Upper lobe of left lung (tissue), 6 donors: Measurements from ENCODE around the gene RAB42. TPM values are rescaled to one million over a fixed set of nuclear protein-coding genes. Genes with fewer than 3 reads are reported as not detected.

Experiments used
- ATAC-seq, 2 donors: fragments of 200-7000 bp; cut with Tn5 transposase; one replicate each; pipeline ENCODE4 v1.9.1; 2022; ENCODE audit warnings: mild to moderate bottlenecking in 2 of 2, moderate library complexity in 2 of 2; ENCODE audit not compliant: low FRiP score in 2 of 2
- DNase-seq, 2 donors: peaks; one replicate each; pipeline ENCODE4 v3.0.0-alpha.2; 2019 to 2020
- H3K27ac ChIP-seq, 4 donors: fragments of 200-600 bp; sonication (generic); one replicate each; pipeline ENCODE4 v1.5.1; 2016 to 2019
- H3K27me3 ChIP-seq, 4 donors: fragments of 200-600 bp; sonication (generic); one replicate each; pipeline ENCODE4 v1.5.1; 2017 to 2019
- H3K36me3 ChIP-seq, 4 donors: fragments of 200-600 bp; sonication (generic); one replicate each; pipeline ENCODE4 v1.5.1; 2016 to 2019
- H3K4me1 ChIP-seq, 4 donors: fragments of 200-600 bp; sonication (generic); one replicate each; pipeline ENCODE4 v1.5.1; 2018 to 2019
- H3K4me3 ChIP-seq, 4 donors: fragments of 200-600 bp; sonication (generic); one replicate each; pipeline ENCODE4 v1.5.1; 2017 to 2019; ENCODE audit warnings: mild to moderate bottlenecking in 2 of 4, moderate library complexity in 1 of 4
- H3K9me3 ChIP-seq, 4 donors: fragments of 200-600 bp; sonication (generic); one replicate each; pipeline ENCODE4 v1.5.1; 2018 to 2019
- CTCF ChIP-seq, 6 experiments: fragments of 450-650 bp in 4 of 6; fragments of 200-600 bp in 2 of 6; sonication (generic) in 2 of 6; IDR thresholded peaks; one replicate each; pipeline ENCODE4 v1.5.1; 2016 to 2019; ENCODE audit warnings: antibody characterized with exemption in 6 of 6
- EP300 ChIP-seq, 4 donors: sonication (generic); formaldehyde crosslinking; IDR thresholded peaks; one replicate each; pipeline ENCODE4 v1.5.1; 2017; ENCODE audit warnings: antibody characterized with exemption in 4 of 4, control low read depth in 2 of 4
- POLR2A ChIP-seq, 4 donors: fragments of 450-650 bp; IDR thresholded peaks; one replicate each; pipeline ENCODE4 v1.5.1; 2016 to 2017; ENCODE audit warnings: antibody characterized with exemption in 4 of 4, mild to moderate bottlenecking in 2 of 4
- POLR2AphosphoS5 ChIP-seq, 2 donors: sonication (generic); formaldehyde crosslinking; IDR thresholded peaks; one replicate each; pipeline ENCODE4 v1.5.1; 2017; ENCODE audit warnings: antibody characterized with exemption in 2 of 2
- WGBS, 2 donors: methylation state at CpG; one replicate each; pipeline ENCODE4 v1.1.5; 2017 to 2018; 5-methylcytosine and 5-hydroxymethylcytosine counted together
- total RNA-seq, 6 donors: library from RNA; depleted of rRNA in 4 of 6; stranded (reverse); fragments of >200 nt in 4 of 6; gene quantifications; one replicate each; pipeline versions ENCODE4 v1.1.0 to v1.2.1, GENCODE V29; 2016 to 2021
- donor health status: DM: no; HTN: no; CAD: no; lungs with moderate emphysema.
- donor health status: DM: no; HTN: yes; CAD: no; lungs with severe emphysema.

The RAB42 gene
- total RNA-seq, 6 donors from 2014 or later, result 3.9 to 13.7 (median 9.8) TPM

GRCh38 chr1:28578696-28579218, 13.3 kb upstream of the RAB42 start:
- no peaks in the 10 kb centered on the region for H3K9me3 ChIP-seq
- WGBS, 2 donors, result 76 to 83% methylated on average over 6 of the region's 6 CpGs
- DNase-seq (no peak), ATAC-seq (no peak)
- peaks cover 27 to 60% (median 45%) of the 10 kb centered on the region in 4 donors for H3K36me3 ChIP-seq
- peaks cover 19 to 32% (median 24%) of the 10 kb centered on the region in 4 donors for H3K4me1 ChIP-seq
- no peaks in the 10 kb centered on the region for H3K27me3 ChIP-seq
- H3K27ac ChIP-seq, result no peak overlapping the region
- TF ChIP-seq CTCF (IDR thresholded peaks at IDR 0.05) (no peak), POLR2A (IDR thresholded peaks at IDR 0.05) (no peak)
- H3K4me3 ChIP-seq, result peak overlapping the region in 1 of 4 donors; percentile 81

- 85 to 95% methylated on average over 1 of the region's 1 CpG for WGBS, 2 donors
- peak overlapping the region in 2 of 4 donors; percentile 81 to 92 for H3K4me3 ChIP-seq
Measured at GRCh38 chr1:28579401-28579800, 12.7 kb upstream of the RAB42 start.

DNA sequence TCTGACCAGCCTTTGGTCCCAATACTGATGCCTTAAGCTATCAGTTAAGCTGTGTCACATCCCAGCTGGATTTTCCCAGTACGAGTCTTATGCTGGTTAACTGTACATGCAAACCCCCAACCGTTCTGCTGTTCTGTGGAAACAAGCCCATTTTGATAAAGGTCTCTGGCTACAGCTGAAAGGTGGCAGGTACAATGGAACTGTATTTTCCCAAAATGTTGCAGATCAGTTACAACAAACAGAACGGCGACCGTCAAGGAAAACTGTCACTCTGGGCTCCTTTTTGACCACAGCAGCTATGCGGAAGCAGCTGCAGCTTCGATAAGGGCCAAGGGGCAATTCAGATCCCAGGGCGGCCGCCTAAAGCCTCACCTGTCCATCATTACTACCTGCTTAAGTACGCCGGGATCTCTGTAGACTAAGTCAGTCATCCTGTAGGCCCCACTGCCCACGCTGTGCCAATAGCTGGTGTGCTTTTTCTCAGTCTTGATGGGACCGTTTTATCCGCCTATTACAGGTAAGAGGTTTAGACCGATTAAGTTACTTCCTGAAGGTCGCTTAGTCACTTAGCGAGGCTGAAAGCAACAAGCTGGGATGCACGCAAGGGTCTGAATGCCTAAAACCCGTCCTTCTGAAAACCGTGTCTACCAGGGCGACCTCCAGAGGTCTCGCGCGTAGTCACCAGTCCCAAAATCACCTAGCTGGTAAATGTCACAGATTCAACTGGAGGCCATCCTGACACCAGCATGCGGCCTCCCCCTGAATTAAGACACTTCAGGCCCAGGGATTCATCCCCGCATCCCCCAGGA, 11.1 kb upstream of the RAB42 start:
- peak; percentile 27 to 39 for ATAC-seq
- DNase-seq, result peak in 1 of 2 donors; percentile 47
- TF ChIP-seq POLR2A (IDR thresholded peaks at IDR 0.05), result no peak
- no peak for TF ChIP-seq EP300 (IDR thresholded peaks at IDR 0.05)
- TF ChIP-seq CTCF (IDR thresholded peaks at IDR 0.05), result no peak
- no peak for TF ChIP-seq POLR2AphosphoS5 (IDR thresholded peaks at IDR 0.05)

More at GRCh38 chr1:28579401-28579800, 12.7 kb upstream of the RAB42 start:
- DNase-seq, result no peak
- Histone ChIP-seq H3K27ac (peak overlapping the region; percentile 6 to 94 (median 12)), H3K27me3 (no peaks in the 10 kb centered on the region), H3K36me3 (peaks cover 27 to 55% (median 42%) of the 10 kb centered on the region in 4 donors), H3K9me3 (no peaks in the 10 kb centered on the region), H3K4me1 (peaks cover 19 to 32% (median 24%) of the 10 kb centered on the region in 4 donors)
- no peak for ATAC-seq
- no peak for TF ChIP-seq CTCF (IDR thresholded peaks at IDR 0.05)
- no peak for TF ChIP-seq POLR2AphosphoS5 (IDR thresholded peaks at IDR 0.05)
- no peak for TF ChIP-seq POLR2A (IDR thresholded peaks at IDR 0.05)
- TF ChIP-seq EP300 (IDR thresholded peaks at IDR 0.05), result no peak

GRCh38 chr1:28581531-28582247, 10.4 kb upstream of the RAB42 start:
- TF ChIP-seq POLR2AphosphoS5 (IDR thresholded peaks at IDR 0.05) (peak; percentile 99 to 100), POLR2A (IDR thresholded peaks at IDR 0.05) (peak; percentile 68 to 99 (median 96)), CTCF (IDR thresholded peaks at IDR 0.05) (peak in 4 of 6 experiments; percentile 58 to 61 (median 60)), EP300 (IDR thresholded peaks at IDR 0.05) (peak in 1 of 4 donors; percentile 88)
- DNase-seq (peak; percentile 98 to 99), ATAC-seq (peak; percentile 98 to 99)
- Histone ChIP-seq H3K27me3 (no peaks in the 10 kb centered on the region), H3K27ac (peak overlapping the region; percentile 84 to 94 (median 91)), H3K36me3 (peaks cover 25 to 38% (median 31%) of the 10 kb centered on the region in 4 donors), H3K4me1 (peaks cover 19 to 32% (median 24%) of the 10 kb centered on the region in 4 donors), H3K9me3 (no peaks in the 10 kb centered on the region), H3K4me3 (peak overlapping the region; percentile 81 to 92 (median 82))
- WGBS, 2 donors, result 0 to 2% methylated on average over 7 to 63 of the region's 75 CpGs

More for the DNA sequence above, 11.1 kb upstream of the RAB42 start:
- 1 to 2% methylated on average over 15 to 24 of the region's 26 CpGs for WGBS, 2 donors
- no peaks in the 10 kb centered on the region for H3K9me3 ChIP-seq
- peak overlapping the region; percentile 81 to 92 (median 82) for H3K4me3 ChIP-seq
- H3K27ac ChIP-seq, result peak overlapping the region; percentile 84 to 94 (median 91)
- H3K27me3 ChIP-seq, result no peaks in the 10 kb centered on the region
- H3K36me3 ChIP-seq, result peaks cover 27 to 44% (median 34%) of the 10 kb centered on the region in 4 donors
- H3K4me1 ChIP-seq, result peaks cover 19 to 32% (median 24%) of the 10 kb centered on the region in 4 donors
